PFSK-1 (cell line): ENCODE measurements around the gene MAN2B2.

Experiments used
- FOXP2 ChIP-seq: optimal IDR thresholded peaks from 2 replicates; pipeline ENCODE3; 2011; ENCODE audit warnings: borderline replicate concordance, control low read depth, inconsistent platforms; ENCODE audit not compliant: insufficient read depth; ENCODE audit errors: extremely low read length, extremely low read depth
- POLR2AphosphoS5 ChIP-seq: IDR thresholded peaks from 2 replicates; pipeline ENCODE4 v1.6.1; 2012; ENCODE audit warnings: low read depth, mild to moderate bottlenecking, control low read depth, low read length, moderate library complexity
- REST ChIP-seq, 2 experiments: IDR thresholded peaks; 2 replicates each; pipeline versions ENCODE4 v1.6.1 to v1.8.0; 2011 to 2012; ENCODE audit warnings: low read depth in 2 of 2, low read length in 2 of 2, control low read depth in 1 of 2, inconsistent platforms in 1 of 2, mild to moderate bottlenecking in 1 of 2, moderate library complexity in 1 of 2; ENCODE audit not compliant: insufficient read depth in 1 of 2
- SIN3A ChIP-seq: IDR thresholded peaks from 2 replicates; pipeline ENCODE4 v1.6.1; 2012; ENCODE audit warnings: mild to moderate bottlenecking, low read length, moderate library complexity, borderline replicate concordance; ENCODE audit not compliant: insufficient read depth
- TAF1 ChIP-seq: IDR thresholded peaks from 2 replicates; pipeline ENCODE4 v1.6.1; 2012; ENCODE audit warnings: low read length, control low read depth, borderline replicate concordance; ENCODE audit not compliant: insufficient read depth

- TF ChIP-seq POLR2AphosphoS5 (no peak), REST (IDR thresholded peaks at IDR 0.05; ENCODE audit: insufficient read depth in 1 of 2, low read depth in 2 of 2, low read length in 2 of 2) (no peak), SIN3A (no peak), TAF1 (no peak), FOXP2 (no peak)
Observed at GRCh38 chr4:6527683-6528595, 47.0 kb upstream of the MAN2B2 start.
